Hepatocyte (in vitro differentiated cells): ENCODE measurements around the gene FAM111B. TPM values are rescaled to one million over a fixed set of nuclear protein-coding genes. Genes with fewer than 3 reads are reported as not detected.
"Not testable (repeated sequence)": the region's sequence is repeated elsewhere in the genome, so short reads cannot be mapped to it uniquely, and the experiment has no call there.

Source experiments
- DNase-seq: peaks from one replicate; pipeline ENCODE4 v3.0.0-alpha.2; 2016; ENCODE audit warnings: low spot score
- H2AFZ ChIP-seq: fragments of 200-600 bp; sonication (generic); 2 replicates; pipeline ENCODE4 v1.6.0; 2016; ENCODE audit warnings: antibody characterized with exemption, mild to moderate bottlenecking
- H3K27ac ChIP-seq: fragments of 200-600 bp; sonication (generic); 2 replicates; pipeline ENCODE4 v1.5.1; 2016; ENCODE audit warnings: mild to moderate bottlenecking
- H3K27me3 ChIP-seq: fragments of 200-600 bp; sonication (generic); 2 replicates; pipeline ENCODE4 v1.6.1; 2016
- H3K36me3 ChIP-seq: fragments of 200-600 bp; sonication (generic); replicated peaks from 2 replicates; pipeline ENCODE4 v1.5.1; 2016; ENCODE audit warnings: low read depth; ENCODE audit not compliant: insufficient read depth
- H3K4me1 ChIP-seq: fragments of 200-600 bp; sonication (generic); 2 replicates; pipeline ENCODE4 v1.5.1; 2016; ENCODE audit warnings: mild to moderate bottlenecking, moderate library complexity; ENCODE audit not compliant: insufficient read depth
- H3K4me2 ChIP-seq: fragments of 200-600 bp; sonication (generic); 2 replicates; pipeline ENCODE4 v1.6.0; 2016
- H3K4me3 ChIP-seq: fragments of 200-600 bp; sonication (generic); 2 replicates; pipeline ENCODE4 v1.5.1; 2016; ENCODE audit warnings: mild to moderate bottlenecking
- H3K79me2 ChIP-seq: fragments of 200-600 bp; sonication (generic); 2 replicates; pipeline ENCODE4 v1.6.0; 2017; ENCODE audit warnings: mild to moderate bottlenecking
- H3K9me2 ChIP-seq: fragments of 200-600 bp; sonication (generic); replicated peaks from 2 replicates; pipeline ENCODE4 v1.6.0; 2017; ENCODE audit warnings: mild to moderate bottlenecking; ENCODE audit not compliant: insufficient read depth
- H3K9me3 ChIP-seq: fragments of 200-600 bp; sonication (generic); 2 replicates; pipeline ENCODE4 v1.5.1; 2016; ENCODE audit warnings: low read depth, mild to moderate bottlenecking
- H4K20me1 ChIP-seq: fragments of 200-600 bp; sonication (generic); 2 replicates; pipeline ENCODE4 v1.6.0; 2016; ENCODE audit warnings: mild to moderate bottlenecking; ENCODE audit not compliant: insufficient read depth, poor library complexity, severe bottlenecking
- CTCF ChIP-seq: fragments of 200-600 bp; sonication (generic); IDR thresholded peaks from 2 replicates; pipeline ENCODE4 v1.5.1; 2016; ENCODE audit warnings: antibody characterized with exemption, mild to moderate bottlenecking; ENCODE audit not compliant: poor library complexity
- EZH2 ChIP-seq: fragments of 200-600 bp; sonication (generic); IDR thresholded peaks from 2 replicates; pipeline ENCODE4 v1.6.1; 2016; ENCODE audit warnings: antibody characterized with exemption, mild to moderate bottlenecking, borderline replicate concordance
- EZH2phosphoT487 ChIP-seq: fragments of 200-600 bp; sonication (generic); IDR thresholded peaks from one replicate; pipeline ENCODE4 v1.6.1; 2018; ENCODE audit warnings: antibody characterized with exemption, mild to moderate bottlenecking, low read depth, moderate library complexity; ENCODE audit not compliant: unreplicated experiment, severe bottlenecking
- WGBS: methylation state at CpG from one replicate; pipeline ENCODE4 v1.1.6; 2016; ENCODE audit warnings: low lambda C conversion rate; ENCODE audit errors: missing lambda C conversion rate; 5-methylcytosine and 5-hydroxymethylcytosine counted together
- polyA plus RNA-seq: library from polyadenylated mRNA; unstranded; fragments of >200 nt; fragmentation: Nextera tagmentation; extraction: Ambion mirVana; gene quantifications from 2 replicates; pipeline ENCODE4 v1.2.1, GENCODE V29; 2016
- total RNA-seq: library from RNA; depleted of rRNA; stranded (reverse); fragments of >200 nt; gene quantifications from 2 replicates; pipeline ENCODE4 v1.2.3, GENCODE V29; 2014

The FAM111B gene
- total and polyA plus RNA-seq, 2 experiments from 2014 or later = 1.8 to 5.4 TPM

- WGBS = 91% methylated on average over 8 of the region's 8 CpGs
- Histone ChIP-seq H4K20me1 (no peaks in the 10 kb centered on the region), H2AFZ (no peak overlapping the region), H3K36me3 (no peaks in the 10 kb centered on the region), H3K4me3 (no peak overlapping the region), H3K9me2 (no peaks in the 10 kb centered on the region), H3K79me2 (no peaks in the 10 kb centered on the region), H3K9me3 (no peaks in the 10 kb centered on the region), H3K27me3 (no peaks in the 10 kb centered on the region), H3K27ac (no peak overlapping the region), H3K4me2 (no peak overlapping the region), H3K4me1 (no peaks in the 10 kb centered on the region)
- DNase-seq = no peak
- TF ChIP-seq EZH2phosphoT487 (no peak), EZH2 (no peak), CTCF (no peak)
Measured at GRCh38 chr11:59076876-59077571, 30.0 kb upstream of the FAM111B start.

- TF ChIP-seq EZH2phosphoT487 = no peak
- TF ChIP-seq EZH2 = no peak
- no peak for TF ChIP-seq CTCF
- no peaks in the 10 kb centered on the region for H3K4me1 ChIP-seq
- no peak overlapping the region for H2AFZ ChIP-seq
Measured at GRCh38 chr11:59078435-59078834, 28.6 kb upstream of the FAM111B start.

DNA sequence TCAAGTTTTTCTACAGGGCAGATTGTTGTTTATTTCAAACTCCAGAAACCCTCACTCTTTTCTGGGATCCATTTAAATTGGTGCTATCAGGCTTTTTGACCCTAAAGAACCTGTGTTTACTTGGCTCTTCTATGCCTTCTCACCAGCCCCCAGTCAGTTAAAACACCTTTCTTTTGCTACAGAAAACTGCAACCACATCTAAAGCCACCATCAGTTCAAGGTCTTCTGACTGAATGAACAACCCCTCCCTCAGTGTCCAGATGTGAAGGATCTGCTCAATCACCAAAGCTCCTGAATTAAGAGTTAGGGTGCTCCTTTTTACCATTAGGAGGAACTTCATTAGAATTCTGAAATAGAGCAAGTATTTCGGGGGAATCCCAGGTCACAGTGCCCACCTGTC, 28.0 kb upstream of the FAM111B start:
- DNase-seq = no peak
- Histone ChIP-seq H4K20me1 (no peaks in the 10 kb centered on the region), H3K4me3 (no peak overlapping the region), H3K4me1 (no peaks in the 10 kb centered on the region), H3K79me2 (no peaks in the 10 kb centered on the region), H3K36me3 (no peaks in the 10 kb centered on the region), H3K4me2 (no peak overlapping the region), H3K27me3 (no peaks in the 10 kb centered on the region), H3K9me2 (no peaks in the 10 kb centered on the region), H3K9me3 (no peaks in the 10 kb centered on the region), H3K27ac (no peak overlapping the region), H2AFZ (no peak overlapping the region)
- no peak for TF ChIP-seq EZH2
- no peak for TF ChIP-seq CTCF
- 92% methylated on average over 1 of the region's 1 CpG for WGBS

More at GRCh38 chr11:59078435-59078834, 28.6 kb upstream of the FAM111B start:
- no peaks in the 10 kb centered on the region for H3K9me2 ChIP-seq
- no peak overlapping the region for H3K4me3 ChIP-seq
- no peaks in the 10 kb centered on the region for H3K79me2 ChIP-seq
- no peaks in the 10 kb centered on the region for H3K9me3 ChIP-seq
- H3K4me2 ChIP-seq = no peak overlapping the region
- no peak for DNase-seq
- no peaks in the 10 kb centered on the region for H3K36me3 ChIP-seq
- no peaks in the 10 kb centered on the region for H3K27me3 ChIP-seq
- no peaks in the 10 kb centered on the region for H4K20me1 ChIP-seq
- WGBS = 91% methylated on average over 2 of the region's 2 CpGs
- H3K27ac ChIP-seq = no peak overlapping the region

- not testable (repeated sequence) for H3K4me2 ChIP-seq, H3K27ac ChIP-seq, H3K9me3 ChIP-seq, H2AFZ ChIP-seq, H3K79me2 ChIP-seq, H3K9me2 ChIP-seq, H3K4me3 ChIP-seq, H3K4me1 ChIP-seq, H3K36me3 ChIP-seq, H3K27me3 ChIP-seq, H4K20me1 ChIP-seq, DNase-seq
- WGBS = 96% methylated on average over 2 of the region's 2 CpGs
Measured at GRCh38 chr11:59080421-59080820, 26.6 kb upstream of the FAM111B start.

DNA sequence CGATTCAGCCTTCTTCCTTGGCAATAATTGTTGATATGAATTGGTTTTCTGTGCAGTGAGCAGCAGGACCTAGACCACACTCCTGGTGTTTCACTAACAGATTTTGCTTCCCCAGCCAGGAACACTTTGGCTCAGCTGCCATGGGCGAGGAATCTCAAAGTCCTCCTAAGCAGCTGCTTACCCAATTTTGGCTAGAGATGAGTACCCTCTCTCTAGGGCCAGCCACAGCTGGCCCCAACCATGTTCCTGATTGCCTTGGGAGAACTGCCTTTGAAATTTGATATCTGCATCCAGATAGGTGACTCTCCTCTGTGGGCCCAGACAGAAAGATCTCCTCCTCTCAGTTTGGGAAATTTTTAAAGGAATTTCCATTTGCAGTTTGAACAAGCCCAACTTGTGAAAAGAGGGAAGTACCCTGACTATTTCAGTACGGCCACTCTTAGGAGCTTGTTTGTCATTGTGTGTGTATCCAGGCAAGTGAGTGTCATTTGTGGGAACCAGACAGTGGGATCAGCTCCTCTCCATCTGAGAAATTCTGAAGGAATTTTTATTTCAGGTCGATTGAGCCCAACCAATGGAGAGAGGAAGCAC, 25.5 kb upstream of the FAM111B start:
- not testable (repeated sequence) for DNase-seq, H4K20me1 ChIP-seq, H3K9me2 ChIP-seq, H3K9me3 ChIP-seq, H3K4me2 ChIP-seq, H3K27me3 ChIP-seq, H3K36me3 ChIP-seq, H3K79me2 ChIP-seq, H2AFZ ChIP-seq, H3K4me3 ChIP-seq, H3K27ac ChIP-seq, H3K4me1 ChIP-seq
- WGBS = 75% methylated on average over 4 of the region's 4 CpGs

GRCh38 chr11:59086007-59086406, 21.0 kb upstream of the FAM111B start, which contains the start of gene GLYATL1B:
Gene GLYATL1B (plus strand): TSS chr11:59086307. CDS start chr11:59086307, 0 bp downstream.
- 87% methylated on average over 5 of the region's 5 CpGs for WGBS
- not testable (repeated sequence) for H3K79me2 ChIP-seq, H4K20me1 ChIP-seq, DNase-seq, H2AFZ ChIP-seq, H3K9me3 ChIP-seq, H3K27ac ChIP-seq, H3K36me3 ChIP-seq, H3K27me3 ChIP-seq, H3K4me2 ChIP-seq, H3K4me3 ChIP-seq, H3K4me1 ChIP-seq, H3K9me2 ChIP-seq
